ENCODE results near the gene CD96. TPM values are rescaled to one million over a fixed set of nuclear protein-coding genes. Genes with fewer than 3 reads are reported as not detected.
"Not testable (repeated sequence)": the region's sequence is repeated elsewhere in the genome, so short reads cannot be mapped to it uniquely, and the experiment has no call there.

The CD96 gene
- polyA plus RNA-seq (2013, experiment 1 of 4), result not detected
- polyA plus RNA-seq (2013, experiment 2 of 4), result not detected
- polyA plus RNA-seq (2013, experiment 3 of 4), result not detected
- not detected for polyA plus RNA-seq (2013, experiment 4 of 4)

- Histone ChIP-seq H3K9me3 (ENCODE audit: control insufficient read depth, low read length) (no peaks in the 10 kb centered on the region), H3K27ac (ENCODE audit: insufficient read depth, low read depth, low read length, poor library complexity, severe bottlenecking) (no peak within 1 kb of the TSS), H3K36me3 (ENCODE audit: control insufficient read depth, insufficient read depth, low read length) (no peaks in the 10 kb centered on the region), H3K4me3 (ENCODE audit: insufficient read depth, low read depth, low read length) (no peak within 1 kb of the TSS), H3K4me1 (ENCODE audit: control insufficient read depth, insufficient read depth, low read length) (no peaks in the 10 kb centered on the region), H3K27me3 (ENCODE audit: control insufficient read depth, insufficient read depth, low read length, poor library complexity, severe bottlenecking) (no peaks in the 10 kb centered on the region)
- 94 to 95% methylated on average over 11 of the region's 11 CpGs for WGBS, 2 experiments
These were observed at the start of gene CD96 for GRCh38 chr3:111541911-111542483. Gene CD96 (plus strand): TSS chr3:111542197. CDS start chr3:111542249, 52 bp downstream.

- no peaks in the 10 kb centered on the region for H3K4me1 ChIP-seq (ENCODE audit: control insufficient read depth, insufficient read depth, low read length)
- H3K27me3 ChIP-seq (ENCODE audit: control insufficient read depth, insufficient read depth, low read length, poor library complexity, severe bottlenecking), result no peaks in the 10 kb centered on the region
- H3K9me3 ChIP-seq (ENCODE audit: control insufficient read depth, low read length), result no peaks in the 10 kb centered on the region
- H3K27ac ChIP-seq (ENCODE audit: insufficient read depth, low read depth, low read length, poor library complexity, severe bottlenecking), result no peak overlapping the region
- no peak overlapping the region for H3K4me3 ChIP-seq (ENCODE audit: insufficient read depth, low read depth, low read length)
- no peaks in the 10 kb centered on the region for H3K36me3 ChIP-seq (ENCODE audit: control insufficient read depth, insufficient read depth, low read length)
These were observed 48.7 kb upstream of the CD96 start for GRCh38 chr3:111493276-111493675.

- H3K36me3 ChIP-seq (ENCODE audit: control insufficient read depth, insufficient read depth, low read length), result no peaks in the 10 kb centered on the region
- no peaks in the 10 kb centered on the region for H3K9me3 ChIP-seq (ENCODE audit: control insufficient read depth, low read length)
- H3K4me3 ChIP-seq (ENCODE audit: insufficient read depth, low read depth, low read length), result no peak overlapping the region
- WGBS, 2 experiments, result 89% methylated on average over 14 of the region's 14 CpGs
- no peaks in the 10 kb centered on the region for H3K27me3 ChIP-seq (ENCODE audit: control insufficient read depth, insufficient read depth, low read length, poor library complexity, severe bottlenecking)
- H3K27ac ChIP-seq (ENCODE audit: insufficient read depth, low read depth, low read length, poor library complexity, severe bottlenecking), result no peak overlapping the region
- no peaks in the 10 kb centered on the region for H3K4me1 ChIP-seq (ENCODE audit: control insufficient read depth, insufficient read depth, low read length)
These were observed 45.0 kb upstream of the CD96 start for GRCh38 chr3:111496894-111497559.

- 92 to 94% methylated on average over 3 of the region's 3 CpGs for WGBS, 2 experiments
These were observed 44.0 kb upstream of the CD96 start for GRCh38 chr3:111498022-111498421.

GRCh38 chr3:111506435-111506834 is 35.6 kb upstream of the CD96 start:
- 100% methylated on average over 1 of the region's 1 CpG for WGBS, 2 experiments
- Histone ChIP-seq H3K27me3 (ENCODE audit: control insufficient read depth, insufficient read depth, low read length, poor library complexity, severe bottlenecking) (no peaks in the 10 kb centered on the region), H3K9me3 (ENCODE audit: control insufficient read depth, low read length) (no peaks in the 10 kb centered on the region), H3K4me1 (ENCODE audit: control insufficient read depth, insufficient read depth, low read length) (no peaks in the 10 kb centered on the region), H3K4me3 (ENCODE audit: insufficient read depth, low read depth, low read length) (no peak overlapping the region), H3K27ac (ENCODE audit: insufficient read depth, low read depth, low read length, poor library complexity, severe bottlenecking) (no peak overlapping the region), H3K36me3 (ENCODE audit: control insufficient read depth, insufficient read depth, low read length) (no peaks in the 10 kb centered on the region)

More at GRCh38 chr3:111498022-111498421, 44.0 kb upstream of the CD96 start:
- Histone ChIP-seq H3K9me3 (ENCODE audit: control insufficient read depth, low read length) (no peaks in the 10 kb centered on the region), H3K27me3 (ENCODE audit: control insufficient read depth, insufficient read depth, low read length, poor library complexity, severe bottlenecking) (no peaks in the 10 kb centered on the region), H3K4me3 (ENCODE audit: insufficient read depth, low read depth, low read length) (no peak overlapping the region), H3K36me3 (ENCODE audit: control insufficient read depth, insufficient read depth, low read length) (no peaks in the 10 kb centered on the region), H3K27ac (ENCODE audit: insufficient read depth, low read depth, low read length, poor library complexity, severe bottlenecking) (no peak overlapping the region), H3K4me1 (ENCODE audit: control insufficient read depth, insufficient read depth, low read length) (no peaks in the 10 kb centered on the region)

GRCh38 chr3:111509308-111509707 is 32.7 kb upstream of the CD96 start:
- H3K36me3 ChIP-seq (ENCODE audit: control insufficient read depth, insufficient read depth, low read length), result no peaks in the 10 kb centered on the region
- no peaks in the 10 kb centered on the region for H3K4me1 ChIP-seq (ENCODE audit: control insufficient read depth, insufficient read depth, low read length)
- 92 to 94% methylated on average over 4 of the region's 4 CpGs for WGBS, 2 experiments
- no peaks in the 10 kb centered on the region for H3K27me3 ChIP-seq (ENCODE audit: control insufficient read depth, insufficient read depth, low read length, poor library complexity, severe bottlenecking)
- H3K9me3 ChIP-seq (ENCODE audit: control insufficient read depth, low read length), result no peaks in the 10 kb centered on the region
- H3K27ac ChIP-seq (ENCODE audit: insufficient read depth, low read depth, low read length, poor library complexity, severe bottlenecking), result no peak overlapping the region
- no peak overlapping the region for H3K4me3 ChIP-seq (ENCODE audit: insufficient read depth, low read depth, low read length)

- Histone ChIP-seq H3K4me3 (ENCODE audit: insufficient read depth, low read depth, low read length) (no peak overlapping the region), H3K9me3 (ENCODE audit: control insufficient read depth, low read length) (no peaks in the 10 kb centered on the region), H3K27me3 (ENCODE audit: control insufficient read depth, insufficient read depth, low read length, poor library complexity, severe bottlenecking) (no peaks in the 10 kb centered on the region), H3K4me1 (ENCODE audit: control insufficient read depth, insufficient read depth, low read length) (no peaks in the 10 kb centered on the region), H3K36me3 (ENCODE audit: control insufficient read depth, insufficient read depth, low read length) (no peaks in the 10 kb centered on the region), H3K27ac (ENCODE audit: insufficient read depth, low read depth, low read length, poor library complexity, severe bottlenecking) (no peak overlapping the region)
- WGBS, 2 experiments, result 76 to 81% methylated on average over 4 of the region's 4 CpGs
These were observed 24.2 kb upstream of the CD96 start for GRCh38 chr3:111517801-111518200.

GRCh38 chr3:111519178-111519855 is 22.7 kb upstream of the CD96 start:
- H3K9me3 ChIP-seq (ENCODE audit: control insufficient read depth, low read length), result no peaks in the 10 kb centered on the region
- no peak overlapping the region for H3K4me3 ChIP-seq (ENCODE audit: insufficient read depth, low read depth, low read length)
- H3K27ac ChIP-seq (ENCODE audit: insufficient read depth, low read depth, low read length, poor library complexity, severe bottlenecking), result no peak overlapping the region
- H3K4me1 ChIP-seq (ENCODE audit: control insufficient read depth, insufficient read depth, low read length), result no peaks in the 10 kb centered on the region
- 89 to 90% methylated on average over 4 to 6 of the region's 6 CpGs for WGBS, 2 experiments
- H3K36me3 ChIP-seq (ENCODE audit: control insufficient read depth, insufficient read depth, low read length), result no peaks in the 10 kb centered on the region
- H3K27me3 ChIP-seq (ENCODE audit: control insufficient read depth, insufficient read depth, low read length, poor library complexity, severe bottlenecking), result no peaks in the 10 kb centered on the region

- 93 to 94% methylated on average over 3 of the region's 3 CpGs for WGBS, 2 experiments
- Histone ChIP-seq H3K4me1 (ENCODE audit: control insufficient read depth, insufficient read depth, low read length) (no peaks in the 10 kb centered on the region), H3K4me3 (ENCODE audit: insufficient read depth, low read depth, low read length) (no peak overlapping the region), H3K27ac (ENCODE audit: insufficient read depth, low read depth, low read length, poor library complexity, severe bottlenecking) (no peak overlapping the region), H3K27me3 (ENCODE audit: control insufficient read depth, insufficient read depth, low read length, poor library complexity, severe bottlenecking) (no peaks in the 10 kb centered on the region), H3K9me3 (ENCODE audit: control insufficient read depth, low read length) (no peaks in the 10 kb centered on the region), H3K36me3 (ENCODE audit: control insufficient read depth, insufficient read depth, low read length) (no peaks in the 10 kb centered on the region)
These were observed 20.1 kb upstream of the CD96 start for GRCh38 chr3:111521891-111522290.

GRCh38 chr3:111524486-111524885 is 17.5 kb upstream of the CD96 start:
- not testable (repeated sequence) for H3K4me1 ChIP-seq (ENCODE audit: control insufficient read depth, insufficient read depth, low read length); H3K9me3 ChIP-seq (ENCODE audit: control insufficient read depth, low read length); H3K4me3 ChIP-seq (ENCODE audit: insufficient read depth, low read depth, low read length); H3K27me3 ChIP-seq (ENCODE audit: control insufficient read depth, insufficient read depth, low read length, poor library complexity, severe bottlenecking); H3K36me3 ChIP-seq (ENCODE audit: control insufficient read depth, insufficient read depth, low read length); H3K27ac ChIP-seq (ENCODE audit: insufficient read depth, low read depth, low read length, poor library complexity, severe bottlenecking)
- 94 to 100% methylated on average over 1 of the region's 1 CpG for WGBS, 2 experiments

Measured in ectodermal cell (in vitro differentiated cells).